Suprapubic skin (tissue), 4 donors: ENCODE measurements around the gene NHSL1. TPM values are rescaled to one million over a fixed set of nuclear protein-coding genes. Genes with fewer than 3 reads are reported as not detected.

Experiments
- DNase-seq, 2 donors: peaks; one replicate each; pipeline ENCODE4 v3.0.0-alpha.2; 2019; ENCODE audit warnings: low spot score in 2 of 2
- H3K27ac ChIP-seq: fragments of 200-600 bp; sonication (generic); one replicate; pipeline ENCODE4 v1.5.1; 2019
- H3K27me3 ChIP-seq: fragments of 200-600 bp; sonication (generic); one replicate; pipeline ENCODE4 v1.5.1; 2019
- H3K36me3 ChIP-seq: fragments of 200-600 bp; sonication (generic); one replicate; pipeline ENCODE4 v1.5.1; 2019
- H3K4me1 ChIP-seq: fragments of 200-600 bp; sonication (generic); one replicate; pipeline ENCODE4 v1.5.1; 2019
- H3K4me3 ChIP-seq: fragments of 200-600 bp; sonication (generic); one replicate; pipeline ENCODE4 v1.5.1; 2019; ENCODE audit warnings: mild to moderate bottlenecking
- H3K9me3 ChIP-seq: fragments of 200-600 bp; sonication (generic); one replicate; pipeline ENCODE4 v1.5.1; 2019
- CTCF ChIP-seq, 2 donors: fragments of 200-600 bp in 1 of 2; fragments of 450-650 bp in 1 of 2; sonication (generic) in 1 of 2; IDR thresholded peaks; one replicate each; pipeline ENCODE4 v1.5.1; 2016 to 2019; ENCODE audit warnings: antibody characterized with exemption in 2 of 2, mild to moderate bottlenecking in 1 of 2, moderate library complexity in 1 of 2
- EP300 ChIP-seq: sonication (generic); formaldehyde crosslinking; IDR thresholded peaks from one replicate; pipeline ENCODE4 v1.6.1; 2017; ENCODE audit warnings: antibody characterized with exemption
- POLR2A ChIP-seq, 2 donors: fragments of 450-650 bp; IDR thresholded peaks; one replicate each; pipeline ENCODE4 v1.6.1; 2017; ENCODE audit warnings: antibody characterized with exemption in 2 of 2, mild to moderate bottlenecking in 2 of 2, moderate library complexity in 2 of 2
- POLR2AphosphoS5 ChIP-seq, 3 donors: sonication (generic); formaldehyde crosslinking; IDR thresholded peaks; one replicate each; pipeline ENCODE4 v1.6.1; 2017; ENCODE audit warnings: antibody characterized with exemption in 3 of 3
- total RNA-seq, 4 donors: library from RNA; depleted of rRNA; stranded (reverse); fragments of >200 nt; gene quantifications; one replicate each; pipeline ENCODE4 v1.1.0, GENCODE V29; 2016

Gene NHSL1
- total RNA-seq, 4 donors from 2014 or later = 62.6 to 105 (median 79.8) TPM

DNA sequence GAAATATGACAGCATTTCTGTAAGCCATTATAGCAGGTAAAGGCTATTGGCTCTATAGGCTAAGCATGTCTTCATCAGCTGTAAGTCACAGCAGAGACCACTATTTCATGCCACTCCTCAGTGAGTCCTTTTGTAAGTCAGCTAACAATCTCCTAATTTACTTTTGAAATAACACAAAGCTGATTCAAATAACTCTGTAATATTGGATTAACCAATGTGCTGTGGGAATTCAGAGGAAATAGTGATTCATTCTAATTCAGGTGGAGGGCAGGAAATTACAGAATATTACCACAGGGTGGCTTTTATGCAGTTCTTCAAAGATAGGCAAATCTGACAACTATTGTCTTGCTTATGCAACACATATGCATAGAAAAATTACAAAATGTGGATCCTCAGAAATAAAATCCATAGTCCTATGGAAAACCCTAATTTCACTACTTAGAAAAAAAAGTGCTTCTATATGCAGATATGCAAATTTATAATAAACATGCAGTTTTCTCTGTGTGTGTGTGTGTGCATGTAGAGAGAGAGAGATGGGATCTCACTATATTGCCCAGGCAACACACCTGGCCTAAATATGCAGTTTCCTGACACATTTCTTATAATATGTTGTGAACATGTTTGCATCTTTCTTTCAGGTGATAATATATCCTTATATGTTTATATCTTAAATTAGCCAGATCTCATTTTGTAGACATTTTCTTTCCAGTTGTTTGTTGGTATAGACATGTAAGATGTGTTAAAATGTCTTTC, 126.4 kb downstream of the NHSL1 start:
- Histone ChIP-seq H3K36me3 (no peaks in the 10 kb centered on the region), H3K9me3 (no peaks in the 10 kb centered on the region), H3K4me3 (no peak overlapping the region), H3K27me3 (no peaks in the 10 kb centered on the region), H3K27ac (no peak overlapping the region), H3K4me1 (no peaks in the 10 kb centered on the region)
- no peak for DNase-seq
- TF ChIP-seq CTCF (IDR thresholded peaks at IDR 0.05) = no peak
- TF ChIP-seq POLR2AphosphoS5 (IDR thresholded peaks at IDR 0.05) = no peak
- no peak for TF ChIP-seq EP300
- no peak for TF ChIP-seq POLR2A (IDR thresholded peaks at IDR 0.05)

Other genes with a start within 250 kb of the NHSL1 start
- gene SMIM28, start 121.6 kb downstream of the NHSL1 start, total RNA-seq = not detected
- 10 to 100 TPM; 37.7 to 82.9 (median 56.3) TPM for gene HEBP2, start 95.3 kb downstream of the NHSL1 start, total RNA-seq